ENCODE measurements around the gene ZNF407. TPM values are rescaled to one million over a fixed set of nuclear protein-coding genes. Genes with fewer than 3 reads are reported as not detected.

Gene ZNF407
- total and polyA plus RNA-seq, 2 experiments from 2014 or later: 2.1 to 10.4 TPM

DNA sequence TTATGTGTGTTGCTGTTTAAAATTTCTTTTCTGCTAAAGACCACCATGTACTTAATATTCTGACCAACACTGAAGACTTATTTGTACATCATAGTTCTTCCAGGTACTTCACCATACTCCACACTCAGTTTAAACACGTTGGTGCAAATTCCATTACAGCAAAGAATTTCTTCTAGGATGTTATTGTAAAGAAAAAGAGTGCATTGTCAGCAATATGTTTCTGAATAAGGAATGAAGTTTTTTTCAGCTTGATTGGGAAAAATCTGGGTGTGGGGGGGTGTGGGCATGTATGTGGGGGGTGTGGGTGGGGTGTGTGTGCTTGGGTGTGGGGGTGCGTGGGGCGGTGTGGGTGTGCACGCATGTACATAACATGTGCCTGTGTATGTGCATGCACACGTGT is 447.1 kb downstream of the ZNF407 start (continued):
- no peak for TF ChIP-seq JUNB (IDR thresholded peaks at IDR 0.05; ENCODE audit: unreplicated experiment)
- TF ChIP-seq, protein P1, sequence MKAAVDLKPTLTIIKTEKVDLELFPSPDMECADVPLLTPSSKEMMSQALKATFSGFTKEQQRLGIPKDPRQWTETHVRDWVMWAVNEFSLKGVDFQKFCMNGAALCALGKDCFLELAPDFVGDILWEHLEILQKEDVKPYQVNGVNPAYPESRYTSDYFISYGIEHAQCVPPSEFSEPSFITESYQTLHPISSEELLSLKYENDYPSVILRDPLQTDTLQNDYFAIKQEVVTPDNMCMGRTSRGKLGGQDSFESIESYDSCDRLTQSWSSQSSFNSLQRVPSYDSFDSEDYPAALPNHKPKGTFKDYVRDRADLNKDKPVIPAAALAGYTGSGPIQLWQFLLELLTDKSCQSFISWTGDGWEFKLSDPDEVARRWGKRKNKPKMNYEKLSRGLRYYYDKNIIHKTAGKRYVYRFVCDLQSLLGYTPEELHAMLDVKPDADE (IDR thresholded peaks at IDR 0.05): no peak

DNA sequence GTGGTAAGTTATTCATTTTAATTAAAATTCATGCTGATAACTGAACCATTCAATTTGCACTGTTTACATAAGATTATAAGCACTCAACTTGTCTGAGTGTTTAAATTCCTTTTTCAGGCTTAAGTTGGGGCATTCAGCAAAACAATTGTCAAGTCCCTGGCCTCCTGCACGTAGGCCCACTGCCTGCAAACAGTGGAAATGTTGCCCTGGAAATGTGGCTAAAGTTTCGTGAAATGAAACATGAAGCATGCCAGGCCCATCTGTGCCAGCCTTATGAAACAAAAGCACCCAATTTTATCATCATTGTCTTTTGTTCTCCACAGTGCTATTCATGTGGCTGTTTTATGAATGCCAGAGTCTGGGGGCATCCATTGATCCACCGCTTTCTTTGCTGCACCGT is 447.6 kb downstream of the ZNF407 start:
- ATAC-seq: no peak
- peaks cover 1% of the 10 kb centered on the region for H3K27me3 Mint-ChIP-seq (ENCODE audit: insufficient read depth, low read depth, poor library complexity)

More for the DNA sequence above, 447.6 kb downstream of the ZNF407 start:
- peaks cover 6% of the 10 kb centered on the region for H3K4me1 Mint-ChIP-seq
- no peaks in the 10 kb centered on the region for H4K20me1 ChIP-seq (replicated peaks; ENCODE audit: insufficient read depth)
- H3K4me3 Mint-ChIP-seq: no peak overlapping the region
- H3F3A ChIP-seq (replicated peaks; ENCODE audit: low read depth): no peaks in the 10 kb centered on the region
- H3K27ac ChIP-seq (ENCODE audit: low read depth): no peak overlapping the region
- DNase-seq (ENCODE audit: low spot score): no peak
- H3K36me3 ChIP-seq (ENCODE audit: insufficient read depth): no peaks in the 10 kb centered on the region
- H3K27ac Mint-ChIP-seq: no peak overlapping the region
- no peak for TF ChIP-seq NANOG (IDR thresholded peaks at IDR 0.05; ENCODE audit: borderline replicate concordance)
- TF ChIP-seq, protein P2, sequence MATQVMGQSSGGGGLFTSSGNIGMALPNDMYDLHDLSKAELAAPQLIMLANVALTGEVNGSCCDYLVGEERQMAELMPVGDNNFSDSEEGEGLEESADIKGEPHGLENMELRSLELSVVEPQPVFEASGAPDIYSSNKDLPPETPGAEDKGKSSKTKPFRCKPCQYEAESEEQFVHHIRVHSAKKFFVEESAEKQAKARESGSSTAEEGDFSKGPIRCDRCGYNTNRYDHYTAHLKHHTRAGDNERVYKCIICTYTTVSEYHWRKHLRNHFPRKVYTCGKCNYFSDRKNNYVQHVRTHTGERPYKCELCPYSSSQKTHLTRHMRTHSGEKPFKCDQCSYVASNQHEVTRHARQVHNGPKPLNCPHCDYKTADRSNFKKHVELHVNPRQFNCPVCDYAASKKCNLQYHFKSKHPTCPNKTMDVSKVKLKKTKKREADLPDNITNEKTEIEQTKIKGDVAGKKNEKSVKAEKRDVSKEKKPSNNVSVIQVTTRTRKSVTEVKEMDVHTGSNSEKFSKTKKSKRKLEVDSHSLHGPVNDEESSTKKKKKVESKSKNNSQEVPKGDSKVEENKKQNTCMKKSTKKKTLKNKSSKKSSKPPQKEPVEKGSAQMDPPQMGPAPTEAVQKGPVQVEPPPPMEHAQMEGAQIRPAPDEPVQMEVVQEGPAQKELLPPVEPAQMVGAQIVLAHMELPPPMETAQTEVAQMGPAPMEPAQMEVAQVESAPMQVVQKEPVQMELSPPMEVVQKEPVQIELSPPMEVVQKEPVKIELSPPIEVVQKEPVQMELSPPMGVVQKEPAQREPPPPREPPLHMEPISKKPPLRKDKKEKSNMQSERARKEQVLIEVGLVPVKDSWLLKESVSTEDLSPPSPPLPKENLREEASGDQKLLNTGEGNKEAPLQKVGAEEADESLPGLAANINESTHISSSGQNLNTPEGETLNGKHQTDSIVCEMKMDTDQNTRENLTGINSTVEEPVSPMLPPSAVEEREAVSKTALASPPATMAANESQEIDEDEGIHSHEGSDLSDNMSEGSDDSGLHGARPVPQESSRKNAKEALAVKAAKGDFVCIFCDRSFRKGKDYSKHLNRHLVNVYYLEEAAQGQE (IDR thresholded peaks at IDR 0.05; ENCODE audit: unreplicated experiment): no peak
- TF ChIP-seq, protein P1 (IDR thresholded peaks at IDR 0.05): no peak
- TF ChIP-seq STAT1 (IDR thresholded peaks at IDR 0.05; ENCODE audit: unreplicated experiment): no peak
- TF ChIP-seq, protein P3, sequence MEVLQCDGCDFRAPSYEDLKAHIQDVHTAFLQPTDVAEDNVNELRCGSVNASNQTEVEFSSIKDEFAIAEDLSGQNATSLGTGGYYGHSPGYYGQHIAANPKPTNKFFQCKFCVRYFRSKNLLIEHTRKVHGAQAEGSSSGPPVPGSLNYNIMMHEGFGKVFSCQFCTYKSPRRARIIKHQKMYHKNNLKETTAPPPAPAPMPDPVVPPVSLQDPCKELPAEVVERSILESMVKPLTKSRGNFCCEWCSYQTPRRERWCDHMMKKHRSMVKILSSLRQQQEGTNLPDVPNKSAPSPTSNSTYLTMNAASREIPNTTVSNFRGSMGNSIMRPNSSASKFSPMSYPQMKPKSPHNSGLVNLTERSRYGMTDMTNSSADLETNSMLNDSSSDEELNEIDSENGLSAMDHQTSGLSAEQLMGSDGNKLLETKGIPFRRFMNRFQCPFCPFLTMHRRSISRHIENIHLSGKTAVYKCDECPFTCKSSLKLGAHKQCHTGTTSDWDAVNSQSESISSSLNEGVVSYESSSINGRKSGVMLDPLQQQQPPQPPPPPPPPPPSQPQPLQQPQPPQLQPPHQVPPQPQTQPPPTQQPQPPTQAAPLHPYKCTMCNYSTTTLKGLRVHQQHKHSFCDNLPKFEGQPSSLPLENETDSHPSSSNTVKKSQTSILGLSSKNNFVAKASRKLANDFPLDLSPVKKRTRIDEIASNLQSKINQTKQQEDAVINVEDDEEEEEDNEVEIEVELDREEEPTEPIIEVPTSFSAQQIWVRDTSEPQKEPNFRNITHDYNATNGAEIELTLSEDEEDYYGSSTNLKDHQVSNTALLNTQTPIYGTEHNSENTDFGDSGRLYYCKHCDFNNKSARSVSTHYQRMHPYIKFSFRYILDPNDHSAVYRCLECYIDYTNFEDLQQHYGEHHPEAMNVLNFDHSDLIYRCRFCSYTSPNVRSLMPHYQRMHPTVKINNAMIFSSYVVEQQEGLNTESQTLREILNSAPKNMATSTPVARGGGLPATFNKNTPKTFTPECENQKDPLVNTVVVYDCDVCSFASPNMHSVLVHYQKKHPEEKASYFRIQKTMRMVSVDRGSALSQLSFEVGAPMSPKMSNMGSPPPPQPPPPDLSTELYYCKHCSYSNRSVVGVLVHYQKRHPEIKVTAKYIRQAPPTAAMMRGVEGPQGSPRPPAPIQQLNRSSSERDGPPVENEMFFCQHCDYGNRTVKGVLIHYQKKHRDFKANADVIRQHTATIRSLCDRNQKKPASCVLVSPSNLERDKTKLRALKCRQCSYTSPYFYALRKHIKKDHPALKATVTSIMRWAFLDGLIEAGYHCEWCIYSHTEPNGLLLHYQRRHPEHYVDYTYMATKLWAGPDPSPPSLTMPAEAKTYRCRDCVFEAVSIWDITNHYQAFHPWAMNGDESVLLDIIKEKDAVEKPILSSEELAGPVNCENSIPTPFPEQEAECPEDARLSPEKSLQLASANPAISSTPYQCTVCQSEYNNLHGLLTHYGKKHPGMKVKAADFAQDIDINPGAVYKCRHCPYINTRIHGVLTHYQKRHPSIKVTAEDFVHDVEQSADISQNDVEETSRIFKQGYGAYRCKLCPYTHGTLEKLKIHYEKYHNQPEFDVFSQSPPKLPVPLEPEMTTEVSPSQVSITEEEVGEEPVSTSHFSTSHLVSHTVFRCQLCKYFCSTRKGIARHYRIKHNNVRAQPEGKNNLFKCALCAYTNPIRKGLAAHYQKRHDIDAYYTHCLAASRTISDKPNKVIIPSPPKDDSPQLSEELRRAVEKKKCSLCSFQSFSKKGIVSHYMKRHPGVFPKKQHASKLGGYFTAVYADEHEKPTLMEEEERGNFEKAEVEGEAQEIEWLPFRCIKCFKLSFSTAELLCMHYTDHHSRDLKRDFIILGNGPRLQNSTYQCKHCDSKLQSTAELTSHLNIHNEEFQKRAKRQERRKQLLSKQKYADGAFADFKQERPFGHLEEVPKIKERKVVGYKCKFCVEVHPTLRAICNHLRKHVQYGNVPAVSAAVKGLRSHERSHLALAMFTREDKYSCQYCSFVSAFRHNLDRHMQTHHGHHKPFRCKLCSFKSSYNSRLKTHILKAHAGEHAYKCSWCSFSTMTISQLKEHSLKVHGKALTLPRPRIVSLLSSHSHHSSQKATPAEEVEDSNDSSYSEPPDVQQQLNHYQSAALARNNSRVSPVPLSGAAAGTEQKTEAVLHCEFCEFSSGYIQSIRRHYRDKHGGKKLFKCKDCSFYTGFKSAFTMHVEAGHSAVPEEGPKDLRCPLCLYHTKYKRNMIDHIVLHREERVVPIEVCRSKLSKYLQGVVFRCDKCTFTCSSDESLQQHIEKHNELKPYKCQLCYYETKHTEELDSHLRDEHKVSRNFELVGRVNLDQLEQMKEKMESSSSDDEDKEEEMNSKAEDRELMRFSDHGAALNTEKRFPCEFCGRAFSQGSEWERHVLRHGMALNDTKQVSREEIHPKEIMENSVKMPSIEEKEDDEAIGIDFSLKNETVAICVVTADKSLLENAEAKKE (CRISPR knock-in tag; IDR thresholded peaks at IDR 0.05): no peak
- TF ChIP-seq CREB1 (CRISPR knock-in tag; IDR thresholded peaks at IDR 0.05; ENCODE audit: low read depth): no peak
- no peak overlapping the region for H3K4me3 ChIP-seq
- H3K27me3 ChIP-seq (ENCODE audit: insufficient read depth): no peaks in the 10 kb centered on the region
- no peaks in the 10 kb centered on the region for H3K9me2 ChIP-seq (ENCODE audit: insufficient read depth)
- H3K4me1 ChIP-seq (ENCODE audit: insufficient read depth): peaks cover 9% of the 10 kb centered on the region; the same call in 1 of the 2 replicates
- H3K4me2 ChIP-seq: no peak overlapping the region
- H3K79me2 ChIP-seq (replicated peaks; ENCODE audit: insufficient read depth): no peaks in the 10 kb centered on the region
- H3K36me3 Mint-ChIP-seq (ENCODE audit: low read depth): no peaks in the 10 kb centered on the region
- no peak overlapping the region for H2AFZ ChIP-seq
- no peaks in the 10 kb centered on the region for H3K9me3 Mint-ChIP-seq
